NCI-H1436 treated with DMSO at 0.1 percent for 48 hours (cell line): Measurements from ENCODE around the gene IFI16.
"Not testable (repeated sequence)": the region's sequence is repeated elsewhere in the genome, so short reads cannot be mapped to it uniquely, and the experiment has no call there.

ENCODE experiments used
- DNase-seq: peaks from one replicate; lab custom pipeline; 2025; lab: John Stamatoyannopoulos, UW

IFI16 gene

DNA sequence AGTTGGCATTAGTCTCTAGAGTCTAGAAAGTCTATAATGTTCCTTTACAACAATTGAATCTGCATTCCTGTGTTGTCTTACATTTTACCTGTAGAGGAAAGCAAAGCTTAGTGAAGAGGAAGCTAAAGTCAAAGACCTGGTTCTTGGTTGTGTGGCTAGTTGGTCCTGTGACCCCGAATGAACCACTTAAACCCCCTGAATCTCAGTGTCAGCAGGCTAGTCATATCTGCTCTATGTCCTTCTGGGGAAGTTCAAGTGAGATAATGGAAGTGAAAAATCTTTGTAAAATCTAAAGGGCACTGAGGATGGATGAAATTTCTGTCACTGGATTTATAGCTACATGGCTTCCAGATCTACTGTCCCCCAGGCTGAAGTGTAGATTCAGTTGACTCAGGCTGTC, 90.9 kb downstream of the IFI16 start:
- no peak for DNase-seq

DNA sequence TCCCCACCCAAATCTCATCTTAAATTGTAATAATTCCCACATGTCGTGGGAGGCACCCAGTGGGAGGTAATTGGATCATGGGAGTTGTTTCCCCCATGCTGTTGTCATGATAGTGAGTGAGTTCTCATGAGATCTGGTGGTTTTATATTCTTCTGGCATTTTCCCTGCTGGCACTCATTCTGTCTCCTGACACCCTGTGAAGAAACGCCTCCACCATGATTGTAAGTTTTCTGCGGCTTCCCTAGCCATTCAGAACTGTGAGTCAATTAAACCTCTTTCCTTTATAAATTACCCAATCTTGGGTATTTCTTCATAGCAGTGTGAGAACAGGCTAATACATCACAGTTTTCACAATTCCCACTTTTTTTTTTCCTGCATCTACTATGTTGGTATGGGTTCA, 93.3 kb downstream of the IFI16 start:
- not testable (repeated sequence) for DNase-seq
